Measurements from ENCODE around the gene VSIG10L2.

Gene VSIG10L2

DNA sequence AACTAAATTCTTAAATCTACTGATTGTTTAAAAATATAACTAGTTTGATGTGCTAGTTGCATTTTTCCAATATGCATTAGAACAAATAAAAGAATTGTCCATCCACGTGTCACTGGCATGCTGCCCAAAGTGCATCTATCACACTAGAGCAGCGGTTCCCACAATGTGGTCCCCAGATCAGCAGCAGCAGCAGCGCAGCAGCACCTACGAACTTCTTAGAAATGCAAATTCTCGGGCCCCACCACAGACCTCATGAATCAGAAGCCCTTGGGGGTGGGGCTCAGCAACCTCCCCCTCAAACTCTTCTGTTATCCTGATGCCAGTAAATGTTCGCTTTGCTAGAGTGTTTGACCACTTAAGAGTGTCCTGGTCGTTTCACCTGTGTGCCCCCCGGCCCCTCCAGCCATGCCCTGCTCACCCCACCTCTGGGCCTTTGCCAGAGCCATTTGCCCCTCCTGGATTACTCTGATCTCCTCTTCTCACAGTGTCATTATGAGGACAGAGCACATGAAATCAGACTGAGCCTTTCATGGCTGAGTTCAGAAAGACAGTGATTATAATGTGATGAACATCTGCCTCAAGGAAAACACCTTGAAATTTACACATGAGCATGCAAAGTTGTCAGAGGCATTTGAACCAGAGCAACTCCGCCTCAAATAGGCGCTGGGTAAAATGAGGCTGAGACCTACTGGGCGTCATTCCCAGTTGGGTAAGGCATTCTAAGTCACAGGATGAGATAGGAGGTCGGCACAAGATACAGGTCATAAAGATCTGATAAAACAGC is 12.6 kb upstream of the VSIG10L2 start:
- Histone ChIP-seq H3K9ac (ENCODE audit: low read length) (no peak overlapping the region), H2AFZ (ENCODE audit: low read depth, low read length, severe bottlenecking) (no peak overlapping the region), H3K4me3 (ENCODE audit: insufficient read depth, low read length, poor library complexity, severe bottlenecking) (no peak overlapping the region), H3K36me3 (ENCODE audit: low read length) (no peaks in the 10 kb centered on the region), H3K79me2 (ENCODE audit: insufficient read depth, low read length) (no peaks in the 10 kb centered on the region), H4K20me1 (ENCODE audit: low read depth, low read length) (no peaks in the 10 kb centered on the region), H3K27ac (ENCODE audit: low read depth, low read length) (no peak overlapping the region), H3F3A (ENCODE audit: insufficient read depth) (no peaks in the 10 kb centered on the region), H3K4me2 (ENCODE audit: low read depth, low read length, poor library complexity, severe bottlenecking) (no peak overlapping the region), H3K27me3 (ENCODE audit: low read length) (no peaks in the 10 kb centered on the region), H3K9me2 (replicated peaks; ENCODE audit: insufficient read depth, low read length) (no peaks in the 10 kb centered on the region), H3K9me3 (ENCODE audit: insufficient read depth, low read length) (no peaks in the 10 kb centered on the region)
- TF ChIP-seq EZH2phosphoT487 (conservative IDR thresholded peaks at IDR 0.05; ENCODE audit: low read length), result no peak
- TF ChIP-seq, protein P1, sequence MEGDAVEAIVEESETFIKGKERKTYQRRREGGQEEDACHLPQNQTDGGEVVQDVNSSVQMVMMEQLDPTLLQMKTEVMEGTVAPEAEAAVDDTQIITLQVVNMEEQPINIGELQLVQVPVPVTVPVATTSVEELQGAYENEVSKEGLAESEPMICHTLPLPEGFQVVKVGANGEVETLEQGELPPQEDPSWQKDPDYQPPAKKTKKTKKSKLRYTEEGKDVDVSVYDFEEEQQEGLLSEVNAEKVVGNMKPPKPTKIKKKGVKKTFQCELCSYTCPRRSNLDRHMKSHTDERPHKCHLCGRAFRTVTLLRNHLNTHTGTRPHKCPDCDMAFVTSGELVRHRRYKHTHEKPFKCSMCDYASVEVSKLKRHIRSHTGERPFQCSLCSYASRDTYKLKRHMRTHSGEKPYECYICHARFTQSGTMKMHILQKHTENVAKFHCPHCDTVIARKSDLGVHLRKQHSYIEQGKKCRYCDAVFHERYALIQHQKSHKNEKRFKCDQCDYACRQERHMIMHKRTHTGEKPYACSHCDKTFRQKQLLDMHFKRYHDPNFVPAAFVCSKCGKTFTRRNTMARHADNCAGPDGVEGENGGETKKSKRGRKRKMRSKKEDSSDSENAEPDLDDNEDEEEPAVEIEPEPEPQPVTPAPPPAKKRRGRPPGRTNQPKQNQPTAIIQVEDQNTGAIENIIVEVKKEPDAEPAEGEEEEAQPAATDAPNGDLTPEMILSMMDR (IDR thresholded peaks at IDR 0.05; ENCODE audit: insufficient read depth, low read length, poor library complexity, severe bottlenecking), result no peak

DNA sequence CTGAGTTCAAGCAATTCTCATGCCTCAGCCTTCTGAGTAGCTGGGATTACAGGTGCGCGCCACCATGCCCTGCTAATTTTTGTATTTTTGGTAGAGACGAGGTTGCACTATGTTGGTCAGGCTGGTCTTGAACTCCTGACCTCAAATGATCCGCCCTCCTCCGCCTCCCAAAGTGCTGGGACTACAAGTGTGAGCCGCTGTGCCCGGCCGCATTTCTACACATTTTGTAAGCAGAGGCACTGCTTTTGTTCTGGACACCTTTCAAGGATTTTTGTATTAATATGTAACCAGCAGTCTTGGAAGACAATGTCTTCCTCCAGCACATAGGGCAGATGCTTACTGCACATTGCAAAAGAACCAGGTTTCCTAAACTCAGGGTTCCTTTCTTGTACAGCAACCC is 11.4 kb upstream of the VSIG10L2 start:
- no peak for TF ChIP-seq EZH2phosphoT487 (conservative IDR thresholded peaks at IDR 0.05; ENCODE audit: low read length)
- TF ChIP-seq, protein P1 (IDR thresholded peaks at IDR 0.05; ENCODE audit: insufficient read depth, low read length, poor library complexity, severe bottlenecking), result no peak
- H3K4me3 ChIP-seq (ENCODE audit: insufficient read depth, low read length, poor library complexity, severe bottlenecking), result no peak overlapping the region
- H3K36me3 ChIP-seq (ENCODE audit: low read length), result no peaks in the 10 kb centered on the region
- H2AFZ ChIP-seq (ENCODE audit: low read depth, low read length, severe bottlenecking), result no peak overlapping the region
- no peaks in the 10 kb centered on the region for H3K9me3 ChIP-seq (ENCODE audit: insufficient read depth, low read length)
- no peaks in the 10 kb centered on the region for H4K20me1 ChIP-seq (ENCODE audit: low read depth, low read length)
- no peak overlapping the region for H3K27ac ChIP-seq (ENCODE audit: low read depth, low read length)
- no peaks in the 10 kb centered on the region for H3F3A ChIP-seq (ENCODE audit: insufficient read depth)
- no peaks in the 10 kb centered on the region for H3K9me2 ChIP-seq (replicated peaks; ENCODE audit: insufficient read depth, low read length)
- no peaks in the 10 kb centered on the region for H3K27me3 ChIP-seq (ENCODE audit: low read length)
- no peak overlapping the region for H3K9ac ChIP-seq (ENCODE audit: low read length)
- H3K4me2 ChIP-seq (ENCODE audit: low read depth, low read length, poor library complexity, severe bottlenecking), result no peak overlapping the region
- no peaks in the 10 kb centered on the region for H3K79me2 ChIP-seq (ENCODE audit: insufficient read depth, low read length)

DNA sequence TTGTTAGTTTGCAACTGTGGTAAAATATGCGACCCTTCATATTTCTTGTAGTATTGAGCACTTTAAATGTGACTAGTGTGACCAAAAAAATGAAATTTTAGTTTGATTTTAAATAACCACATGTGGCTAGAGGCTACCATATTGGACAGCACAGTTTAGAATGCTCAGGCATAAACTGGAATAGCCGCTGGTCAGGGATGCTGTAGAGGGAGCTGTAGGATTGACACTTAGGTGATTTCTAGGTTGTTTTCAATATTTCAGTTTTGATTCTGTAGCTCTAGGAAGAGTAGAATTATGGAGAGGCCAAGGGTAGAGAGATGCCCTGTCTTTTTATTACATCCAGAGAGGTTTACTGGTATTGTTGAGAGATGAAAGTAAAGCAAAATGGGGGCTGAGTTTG is 10.8 kb upstream of the VSIG10L2 start:
- no peak overlapping the region for H3K27ac ChIP-seq (ENCODE audit: low read depth, low read length)
- H3K9ac ChIP-seq (ENCODE audit: low read length), result no peak overlapping the region
- no peaks in the 10 kb centered on the region for H3K9me3 ChIP-seq (ENCODE audit: insufficient read depth, low read length)
- H3K4me3 ChIP-seq (ENCODE audit: insufficient read depth, low read length, poor library complexity, severe bottlenecking), result no peak overlapping the region
- no peak overlapping the region for H2AFZ ChIP-seq (ENCODE audit: low read depth, low read length, severe bottlenecking)
- no peaks in the 10 kb centered on the region for H3F3A ChIP-seq (ENCODE audit: insufficient read depth)
- H3K79me2 ChIP-seq (ENCODE audit: insufficient read depth, low read length), result no peaks in the 10 kb centered on the region
- H4K20me1 ChIP-seq (ENCODE audit: low read depth, low read length), result no peaks in the 10 kb centered on the region
- no peaks in the 10 kb centered on the region for H3K9me2 ChIP-seq (replicated peaks; ENCODE audit: insufficient read depth, low read length)
- H3K36me3 ChIP-seq (ENCODE audit: low read length), result no peaks in the 10 kb centered on the region
- TF ChIP-seq EZH2phosphoT487 (conservative IDR thresholded peaks at IDR 0.05; ENCODE audit: low read length), result no peak
- TF ChIP-seq, protein P1 (IDR thresholded peaks at IDR 0.05; ENCODE audit: insufficient read depth, low read length, poor library complexity, severe bottlenecking), result no peak
- H3K27me3 ChIP-seq (ENCODE audit: low read length), result no peaks in the 10 kb centered on the region
- no peak overlapping the region for H3K4me2 ChIP-seq (ENCODE audit: low read depth, low read length, poor library complexity, severe bottlenecking)
